Sciatic nerve (tissue), 2 donors: ENCODE data around the gene PHYKPL. TPM values are rescaled to one million over a fixed set of nuclear protein-coding genes. Genes with fewer than 3 reads are reported as not detected.
A peak's percentile ranks its signal among the peaks of the same experiment; 100 is the strongest.

Experiments used
- ATAC-seq: fragments of 200-7000 bp; cut with Tn5 transposase; one replicate; pipeline ENCODE4 v1.9.1; 2020; ENCODE audit warnings: mild to moderate bottlenecking, moderate library complexity
- DNase-seq: peaks from one replicate; pipeline ENCODE4 v3.0.0-alpha.2; 2020; ENCODE audit warnings: low spot score
- intact Hi-C: fragments of 100-400 bp; cut with DNase I; formaldehyde crosslinking; loops from one replicate; pipeline ENCODE4 v1.14.2; 2022
- total RNA-seq: library from RNA; stranded (reverse); fragmentation: NEBNext Ultra II Directional; extraction: Animal tissue kit (Norgen Biotek cat#: 25700); gene quantifications from one replicate; pipeline ENCODE4 v1.2.1, GENCODE V29; 2021
- donor health status: DM: no; HTN: no; CAD: no.
- donor health status: DM: no; HTN: no; CAD: no.

The PHYKPL gene
- total RNA-seq, 1 donor from 2014 or later = 133 TPM

DNA sequence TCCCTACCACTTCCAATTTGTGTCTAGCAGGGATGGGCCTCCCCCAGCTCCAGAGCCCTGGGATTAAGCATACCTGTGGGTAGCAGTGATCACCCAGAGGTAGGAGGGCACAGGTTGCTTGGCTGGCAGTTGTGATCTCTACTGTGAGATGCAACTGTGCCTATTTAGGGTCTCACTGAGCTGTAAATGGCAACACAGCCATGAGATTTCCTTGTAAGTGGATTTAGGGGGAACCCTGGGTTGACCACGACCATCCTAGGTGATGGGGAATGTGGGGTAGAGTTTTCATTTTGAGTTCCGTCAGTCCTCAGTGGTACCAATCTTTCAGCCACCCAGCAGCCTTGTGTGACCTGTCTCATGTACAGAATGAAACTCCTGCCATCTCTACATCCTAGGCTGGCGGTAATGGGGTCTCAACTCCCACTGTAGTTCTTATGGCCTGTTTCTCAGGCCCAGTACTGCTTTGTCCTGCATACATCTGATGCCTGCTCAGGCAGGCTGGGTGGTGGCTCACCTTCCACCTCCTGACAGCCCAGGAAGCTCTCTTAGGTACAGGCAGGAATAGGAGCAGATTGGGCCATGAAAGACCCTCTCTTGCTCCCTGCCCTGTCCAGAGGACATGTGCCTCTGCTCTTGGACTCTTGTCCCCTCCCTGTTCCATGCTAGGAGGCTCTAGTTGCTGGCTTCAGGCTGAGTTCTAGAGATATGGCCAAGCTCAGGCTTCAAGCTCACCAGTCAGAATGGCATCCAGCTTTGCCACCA, 20.2 kb downstream of the PHYKPL start:
- no peak for DNase-seq

DNA sequence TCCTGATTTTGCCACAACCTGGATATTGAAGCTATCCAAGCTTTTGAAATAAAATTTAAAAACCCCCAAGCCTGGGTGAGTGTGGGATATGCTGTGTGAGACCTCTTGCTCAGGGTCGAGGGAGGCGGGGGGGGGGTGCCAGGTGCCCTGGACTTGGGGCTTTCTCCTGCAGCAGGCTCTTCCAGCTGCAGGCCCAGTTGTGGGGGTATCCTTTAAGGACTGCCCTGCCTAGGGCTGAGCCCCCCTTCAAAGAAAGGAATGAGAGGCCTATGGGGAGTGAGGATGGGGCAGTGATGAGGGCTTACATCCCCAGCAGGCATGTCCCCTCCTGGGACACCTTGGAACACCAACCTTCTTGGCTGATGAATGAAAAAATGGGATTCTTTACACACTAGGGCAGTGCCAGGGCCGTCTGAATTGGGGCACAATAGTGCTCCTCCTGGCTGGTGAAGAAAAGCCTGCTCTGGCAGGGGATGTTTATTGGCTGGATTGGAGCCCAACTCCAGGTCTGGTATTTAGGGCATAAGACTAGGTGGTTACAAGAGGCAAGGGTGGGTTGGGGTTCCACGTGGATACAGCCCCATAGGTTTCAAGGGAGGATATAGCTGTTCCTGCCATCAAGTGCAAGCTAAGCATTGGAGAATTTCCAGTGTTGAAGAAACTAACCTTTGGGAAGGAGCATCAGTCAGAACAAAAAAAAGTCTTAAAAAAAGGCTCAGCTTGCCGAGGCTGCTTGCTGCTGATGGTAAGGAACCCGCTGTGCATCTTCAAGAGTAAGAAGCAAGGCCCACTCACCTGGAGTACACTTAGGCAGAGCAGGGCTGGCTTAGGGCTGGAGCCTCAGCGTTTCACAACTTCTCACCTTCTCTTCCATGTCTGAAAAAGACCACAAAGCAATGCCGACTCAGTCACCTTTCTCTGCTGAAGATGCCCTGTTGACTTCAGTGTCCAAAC, 21.2 kb downstream of the PHYKPL start:
- intact Hi-C loops = no loop called here
- ATAC-seq = no peak
- no peak for DNase-seq

More for the DNA sequence above, 20.2 kb downstream of the PHYKPL start:
- intact Hi-C loops = no loop called here
- ATAC-seq = no peak

DNA sequence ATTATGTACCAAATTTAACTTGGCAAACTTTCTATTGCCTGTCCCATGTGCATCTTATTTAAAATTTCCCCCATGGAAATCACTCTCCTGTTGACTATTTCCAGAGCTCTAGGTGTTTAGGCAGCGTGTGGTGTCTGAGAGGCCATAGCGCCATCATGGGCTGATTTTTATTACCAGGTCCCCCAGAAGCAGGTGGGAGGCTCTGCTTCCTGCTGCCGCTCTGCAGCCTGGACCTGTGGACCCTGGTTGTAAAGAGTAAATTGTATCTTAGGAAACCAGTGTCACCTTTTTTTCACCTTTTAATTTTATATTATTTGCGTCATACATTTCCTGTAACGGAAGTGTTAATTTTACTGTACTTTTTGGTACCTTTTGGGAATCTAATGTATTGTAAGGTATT, 21.9 kb downstream of the PHYKPL start:
- intact Hi-C loops = no loop called here
- DNase-seq (no peak), ATAC-seq (no peak)

DNA sequence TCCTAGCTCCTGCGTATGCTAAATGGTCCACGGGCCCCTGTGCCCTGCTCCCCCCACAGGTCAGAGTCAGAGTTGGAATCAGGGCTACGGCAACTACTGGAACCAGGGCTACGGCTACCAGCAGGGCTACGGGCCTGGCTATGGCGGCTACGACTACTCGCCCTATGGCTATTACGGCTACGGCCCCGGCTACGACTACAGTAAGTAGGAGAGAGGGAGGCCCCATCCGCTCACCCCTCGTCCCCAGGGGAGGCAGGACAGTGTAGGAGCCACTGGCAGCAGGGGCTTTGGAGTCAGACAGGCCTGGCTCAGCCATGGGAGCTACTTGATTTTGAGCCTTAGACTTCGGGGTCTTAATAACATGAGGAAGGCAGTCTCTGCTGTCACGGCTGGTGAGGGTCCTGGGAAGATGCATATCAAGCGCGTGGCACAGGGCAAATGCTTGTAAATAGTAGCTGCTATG, 22.5 kb downstream of the PHYKPL start:
- ATAC-seq (no peak), DNase-seq (no peak)
- intact Hi-C loops = no loop called here

DNA sequence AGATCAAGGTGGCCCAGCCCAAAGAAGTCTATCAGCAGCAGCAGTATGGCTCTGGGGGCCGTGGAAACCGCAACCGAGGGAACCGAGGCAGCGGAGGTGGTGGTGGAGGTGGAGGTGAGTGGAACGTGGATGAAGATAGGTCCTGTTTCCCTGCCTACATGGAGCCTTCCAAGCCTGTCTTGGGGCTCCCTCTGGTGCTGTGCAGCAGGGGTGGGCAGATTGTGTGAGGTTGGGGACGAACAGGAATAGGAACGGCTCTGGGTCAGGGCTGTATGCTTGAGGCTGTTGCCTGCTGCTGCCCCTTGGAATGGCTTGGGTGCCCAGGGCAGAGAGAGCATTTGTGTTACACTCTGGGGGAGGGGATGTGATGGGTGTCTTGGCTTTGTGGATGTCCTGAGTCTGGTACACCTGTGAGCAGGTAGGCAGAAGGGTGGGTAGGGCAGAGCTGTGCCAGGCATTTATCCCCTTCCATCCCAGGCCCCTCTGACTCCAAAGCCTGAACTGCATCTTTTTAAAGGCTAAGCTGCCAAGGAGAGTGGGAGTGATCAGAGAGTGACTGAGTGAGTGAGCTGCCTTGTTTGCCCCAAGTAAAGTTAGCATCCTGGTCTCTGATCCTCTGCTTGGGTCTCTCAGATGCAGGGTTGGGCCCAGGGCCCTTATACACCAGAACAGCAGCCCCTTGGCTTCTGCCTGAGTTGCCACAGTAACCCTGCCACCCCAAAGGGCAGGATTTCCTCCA, 23.1 kb downstream of the PHYKPL start:
- DNase-seq (no peak), ATAC-seq (no peak)
- intact Hi-C loops = no loop called here

GRCh38 chr5:178208540-178209227, 23.9 kb downstream of the PHYKPL start:
- intact Hi-C loops = no loop called here
- no peak for DNase-seq
- ATAC-seq = no peak

DNA sequence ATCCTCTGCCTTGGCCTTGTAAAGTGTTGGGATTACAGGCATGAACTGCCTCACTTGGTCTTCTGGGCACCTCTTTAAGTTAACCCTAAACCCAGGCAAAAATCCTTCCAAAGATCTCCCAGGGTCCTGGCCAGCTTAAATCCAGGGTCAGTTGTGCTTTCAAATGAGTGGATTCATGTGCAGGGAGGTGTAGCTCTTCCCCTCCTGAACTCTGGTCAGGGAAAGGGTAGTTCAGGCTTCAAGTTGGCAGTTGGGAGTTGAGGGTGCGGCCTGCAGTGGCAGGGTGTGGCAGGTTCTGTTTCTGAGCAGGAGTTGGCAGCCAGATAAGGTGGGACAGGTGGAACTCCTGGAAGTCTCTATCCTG, 24.7 kb downstream of the PHYKPL start:
- ATAC-seq (no peak), DNase-seq (no peak)
- intact Hi-C loops = no loop called here

- intact Hi-C loops = no loop called here
- ATAC-seq (no peak), DNase-seq (no peak)
Measured at GRCh38 chr5:178207183-178207916, 25.3 kb downstream of the PHYKPL start.

DNA sequence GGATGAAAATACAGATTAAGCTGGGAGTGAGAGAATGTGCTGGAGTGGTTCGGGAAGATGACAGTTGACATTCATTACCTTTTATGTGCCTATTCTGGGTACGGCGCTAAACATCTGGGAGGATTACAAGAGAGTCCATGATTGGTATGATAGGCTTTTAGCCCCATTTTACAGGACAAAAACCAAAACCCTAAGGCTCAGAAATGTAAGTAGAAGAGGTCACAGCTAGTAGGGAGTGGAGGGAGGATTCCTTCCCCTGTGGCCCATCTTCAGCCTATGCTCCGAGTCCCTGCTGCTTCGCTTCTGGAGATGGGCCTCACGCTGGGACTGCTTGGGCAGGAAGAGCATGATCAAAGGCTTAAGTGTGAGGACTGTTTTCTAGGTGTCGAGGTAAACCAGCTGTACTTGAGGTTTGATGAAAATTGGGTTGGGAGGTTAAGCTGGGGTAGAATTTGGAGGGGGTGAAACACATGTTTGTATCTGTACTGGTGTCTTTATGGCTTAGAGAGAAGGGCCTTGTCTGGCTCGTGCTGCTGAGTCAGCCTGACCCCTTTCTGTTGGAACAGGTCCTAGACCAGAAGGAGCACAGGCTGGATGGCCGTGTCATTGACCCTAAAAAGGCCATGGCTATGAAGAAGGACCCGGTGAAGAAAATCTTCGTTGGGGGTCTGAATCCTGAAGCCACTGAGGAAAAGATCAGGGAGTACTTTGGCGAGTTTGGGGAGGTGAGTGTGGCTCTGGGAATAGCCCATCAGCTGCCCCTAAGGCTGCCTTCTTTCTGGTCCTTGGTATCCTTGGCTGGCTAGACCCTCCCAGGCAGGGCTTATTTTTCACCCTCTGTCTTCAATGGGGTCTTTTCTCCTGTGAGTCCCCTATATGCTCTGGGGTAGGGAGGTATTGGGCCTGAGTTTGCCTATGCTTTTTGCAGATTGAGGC, 26.2 kb downstream of the PHYKPL start:
- ATAC-seq (no peak), DNase-seq (no peak)
- intact Hi-C loops = no loop called here

- DNase-seq = no peak
- intact Hi-C loops = no loop called here
- ATAC-seq = no peak
Measured at GRCh38 chr5:178205749-178206047, 26.9 kb downstream of the PHYKPL start.

GRCh38 chr5:178204935-178205748, 27.5 kb downstream of the PHYKPL start:
- intact Hi-C loops = no loop called here
- ATAC-seq = peak; percentile 62

DNA sequence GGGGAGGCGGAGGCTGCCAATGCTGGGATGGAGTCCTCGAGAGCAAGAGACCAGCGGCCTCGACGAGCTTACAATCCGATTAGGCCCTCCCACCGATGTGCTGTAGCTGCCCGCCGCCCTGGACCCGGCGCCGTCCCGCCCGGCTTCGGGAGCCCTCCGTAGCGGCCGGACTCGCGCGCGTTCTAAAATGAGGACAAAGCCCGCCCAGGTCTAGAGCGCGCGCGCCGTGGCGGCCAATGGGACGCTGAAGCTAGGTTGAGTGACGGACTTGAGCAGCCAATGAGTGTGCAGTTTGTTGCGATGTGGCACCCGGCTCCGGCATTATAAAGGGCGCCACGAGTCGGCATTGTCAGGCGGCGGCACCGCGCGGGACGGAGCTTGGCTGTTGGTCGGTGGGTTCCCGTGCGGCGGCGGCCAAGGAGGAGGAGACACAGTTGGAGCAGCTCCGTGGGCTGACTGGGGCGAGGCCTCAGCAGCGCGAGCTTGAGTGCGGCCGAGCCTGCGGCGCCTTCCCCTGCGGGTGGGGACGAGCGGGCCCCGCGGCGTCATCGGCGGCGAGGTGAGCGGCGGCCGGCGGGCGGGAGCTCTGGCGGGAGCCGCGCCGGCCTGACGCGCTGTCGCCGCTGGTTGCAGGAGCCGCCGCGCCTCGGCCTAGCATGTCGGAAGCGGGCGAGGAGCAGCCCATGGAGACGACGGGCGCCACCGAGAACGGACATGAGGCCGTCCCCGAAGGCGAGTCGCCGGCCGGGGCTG, 28.2 kb downstream of the PHYKPL start, which contains the start of gene HNRNPAB:
Gene HNRNPAB, plus strand, starts transcription at position 352 of the 753 bp plus-strand sequence. Its CDS starts 305 bp downstream, at position 657.
- intact Hi-C loops = no loop called here
- ATAC-seq (peak; percentile 98), DNase-seq (peak; percentile 98)

More at GRCh38 chr5:178204935-178205748, 27.5 kb downstream of the PHYKPL start:
- DNase-seq = peak; percentile 87

DNA sequence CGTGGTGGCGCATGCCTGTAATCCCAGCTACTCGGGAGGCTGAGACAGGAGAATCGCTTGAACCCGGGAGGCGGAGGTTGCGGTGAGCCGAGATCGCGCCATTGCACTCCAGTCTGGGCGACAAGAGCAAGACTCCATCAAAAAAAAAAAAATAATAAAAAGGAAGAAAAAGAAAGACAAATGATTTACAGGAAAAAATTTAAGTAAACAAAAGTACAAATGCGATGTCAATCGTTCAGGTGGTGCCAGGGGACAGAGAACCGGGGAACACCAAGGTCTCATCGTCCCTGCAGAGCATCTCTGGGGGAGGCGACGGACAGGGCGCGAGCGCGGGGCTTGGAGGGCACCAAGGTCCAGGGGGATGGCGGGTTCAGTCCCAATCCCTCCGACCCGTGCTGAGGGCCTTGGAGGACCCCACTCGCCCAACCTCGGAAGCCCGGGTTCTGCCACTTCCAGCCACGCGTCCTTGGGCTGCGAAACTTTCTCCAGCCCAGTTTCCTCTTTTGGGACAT, 28.9 kb downstream of the PHYKPL start:
- intact Hi-C loops = no loop called here
- peak; percentile 8 for ATAC-seq
- no peak for DNase-seq

DNA sequence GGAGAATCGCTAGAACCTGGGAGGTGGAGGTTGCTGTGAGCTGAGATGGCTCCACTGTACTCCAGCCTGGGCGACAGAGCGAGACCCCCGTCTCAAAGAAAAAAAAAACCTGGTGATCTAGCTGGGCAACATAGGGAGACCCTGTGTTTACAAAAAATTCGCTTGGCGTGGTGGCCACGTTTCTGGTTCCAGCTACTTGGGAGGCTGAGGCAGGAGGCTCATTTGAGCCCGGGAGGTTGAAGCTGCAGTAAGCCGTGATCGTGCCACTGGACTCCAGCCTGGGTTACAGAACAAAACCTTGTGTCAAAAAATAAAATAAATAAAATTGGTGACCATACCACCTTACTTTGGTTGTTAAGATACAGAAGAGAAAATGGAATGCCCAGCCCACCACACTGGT, 30.1 kb downstream of the PHYKPL start:
- no peak for ATAC-seq
- no peak for DNase-seq
- intact Hi-C loops = no loop called here

GRCh38 chr5:178201927-178202235, 30.7 kb downstream of the PHYKPL start:
- DNase-seq = no peak
- ATAC-seq = no peak
- intact Hi-C loops = no loop called here
